ENCODE data around the gene PGBD1.

GRCh38 chr6:28240471-28240870 is 40.9 kb upstream of the PGBD1 start:
- no peak for TF ChIP-seq CTCF (IDR thresholded peaks at IDR 0.05; ENCODE audit: insufficient read depth, low read depth, low read length)
- TF ChIP-seq EZH2 (IDR thresholded peaks at IDR 0.05; ENCODE audit: insufficient read depth, low read length) = no peak
